OCI-LY3 (cell line): ENCODE results near the gene RBM19.

ENCODE experiments used
- H2AFZ ChIP-seq: fragments of 200-600, 300-600 bp; shearing (Covaris generic); 2 replicates; pipeline ENCODE4 v1.6.0; 2014; ENCODE audit warnings: antibody characterized with exemption, low read depth, low read length
- H3K27ac ChIP-seq: fragments of 200-600, 300-600 bp; sonication (generic); 2 replicates; pipeline ENCODE4 v1.5.1; 2014; ENCODE audit warnings: mild to moderate bottlenecking, low read length, moderate library complexity, mixed read lengths
- H3K27me3 ChIP-seq: fragments of 200-600, 300-600 bp; sonication (generic); 2 replicates; pipeline ENCODE4 v1.6.1; 2014; ENCODE audit warnings: low read depth, low read length, mixed read lengths
- H3K36me3 ChIP-seq: fragments of 200-600, 300-600 bp; sonication (generic); replicated peaks from 2 replicates; pipeline ENCODE3; 2014; ENCODE audit warnings: low read depth, low read length, mixed read lengths
- H3K4me1 ChIP-seq: fragments of 300-600, 200-600 bp; sonication (generic); 2 replicates; pipeline ENCODE4 v1.6.1; 2014; ENCODE audit warnings: low read length, mixed read lengths
- H3K4me2 ChIP-seq: fragments of 200-600, 300-600 bp; sonication (generic); 2 replicates; pipeline ENCODE4 v1.6.1; 2014; ENCODE audit warnings: low read length, mixed read lengths
- H3K4me3 ChIP-seq: fragments of 300-600, 200-600 bp; sonication (generic); 2 replicates; pipeline ENCODE4 v1.5.1; 2014; ENCODE audit warnings: antibody characterized with exemption, mild to moderate bottlenecking, low read length, moderate library complexity
- H3K79me2 ChIP-seq: fragments of 300-600, 200-600 bp; shearing (Covaris generic); 2 replicates; pipeline ENCODE4 v1.6.1; 2014; ENCODE audit warnings: mild to moderate bottlenecking, low read length, mixed read lengths
- H3K9ac ChIP-seq: fragments of 300-600, 200-600 bp; shearing (Covaris generic); 2 replicates; pipeline ENCODE4 v1.6.0; 2014; ENCODE audit warnings: mild to moderate bottlenecking, low read length, moderate library complexity
- H3K9me3 ChIP-seq: fragments of 200-600, 300-600 bp; shearing (Covaris generic); 2 replicates; pipeline ENCODE4 v1.6.1; 2014; ENCODE audit warnings: low read length, mixed read lengths; ENCODE audit not compliant: insufficient read depth
- H4K20me1 ChIP-seq: fragments of 200-600, 300-600 bp; sonication (generic); 2 replicates; pipeline ENCODE4 v1.6.1; 2016; ENCODE audit warnings: low read length, mixed read lengths; ENCODE audit not compliant: insufficient read depth
- EZH2phosphoT487 ChIP-seq: fragments of 200-600 bp; shearing (Covaris generic); IDR thresholded peaks from 2 replicates; pipeline ENCODE4 v1.6.1; 2018; ENCODE audit warnings: antibody characterized with exemption, mixed run types, low read depth
- TF ChIP-seq, protein P1 (sequence below): fragments of 200-600, 300-600 bp; sonication (generic); IDR thresholded peaks from 2 replicates; pipeline ENCODE4 v1.5.1; 2014; ENCODE audit warnings: antibody characterized with exemption, low read length, low read depth

The RBM19 gene

DNA sequence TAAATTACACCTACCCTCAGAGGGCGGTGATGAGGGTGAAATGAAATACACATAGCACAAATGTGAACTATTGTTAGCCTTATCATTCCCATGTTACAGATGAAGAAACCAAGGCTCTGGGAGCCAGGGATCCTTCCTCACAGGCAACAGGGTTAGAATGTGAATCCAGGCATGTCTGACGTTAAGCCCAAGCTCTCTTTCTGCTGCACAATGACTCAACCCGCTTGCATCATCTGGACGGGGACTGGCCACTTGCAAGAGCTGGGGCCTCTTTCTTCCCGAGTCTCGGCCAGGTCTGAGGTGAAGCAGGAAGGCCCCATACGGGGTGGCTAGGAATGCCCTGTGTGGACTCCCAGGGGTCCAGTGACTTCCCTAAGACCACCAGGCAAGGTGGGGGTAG, 105.2 kb downstream of the RBM19 start:
- Histone ChIP-seq H3K4me1 (no peaks in the 10 kb centered on the region), H3K9me3 (no peaks in the 10 kb centered on the region), H3K9ac (no peak overlapping the region), H4K20me1 (no peaks in the 10 kb centered on the region), H3K4me2 (no peak overlapping the region), H3K79me2 (no peaks in the 10 kb centered on the region), H3K36me3 (no peaks in the 10 kb centered on the region), H2AFZ (no peak overlapping the region), H3K4me3 (no peak overlapping the region), H3K27me3 (no peaks in the 10 kb centered on the region), H3K27ac (no peak overlapping the region)
- no peak for TF ChIP-seq EZH2phosphoT487
- TF ChIP-seq, protein P1, sequence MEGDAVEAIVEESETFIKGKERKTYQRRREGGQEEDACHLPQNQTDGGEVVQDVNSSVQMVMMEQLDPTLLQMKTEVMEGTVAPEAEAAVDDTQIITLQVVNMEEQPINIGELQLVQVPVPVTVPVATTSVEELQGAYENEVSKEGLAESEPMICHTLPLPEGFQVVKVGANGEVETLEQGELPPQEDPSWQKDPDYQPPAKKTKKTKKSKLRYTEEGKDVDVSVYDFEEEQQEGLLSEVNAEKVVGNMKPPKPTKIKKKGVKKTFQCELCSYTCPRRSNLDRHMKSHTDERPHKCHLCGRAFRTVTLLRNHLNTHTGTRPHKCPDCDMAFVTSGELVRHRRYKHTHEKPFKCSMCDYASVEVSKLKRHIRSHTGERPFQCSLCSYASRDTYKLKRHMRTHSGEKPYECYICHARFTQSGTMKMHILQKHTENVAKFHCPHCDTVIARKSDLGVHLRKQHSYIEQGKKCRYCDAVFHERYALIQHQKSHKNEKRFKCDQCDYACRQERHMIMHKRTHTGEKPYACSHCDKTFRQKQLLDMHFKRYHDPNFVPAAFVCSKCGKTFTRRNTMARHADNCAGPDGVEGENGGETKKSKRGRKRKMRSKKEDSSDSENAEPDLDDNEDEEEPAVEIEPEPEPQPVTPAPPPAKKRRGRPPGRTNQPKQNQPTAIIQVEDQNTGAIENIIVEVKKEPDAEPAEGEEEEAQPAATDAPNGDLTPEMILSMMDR, result no peak

- no peak overlapping the region for H2AFZ ChIP-seq
- no peak overlapping the region for H3K9ac ChIP-seq
- H3K79me2 ChIP-seq, result no peaks in the 10 kb centered on the region
- H3K9me3 ChIP-seq, result no peaks in the 10 kb centered on the region
- H3K27ac ChIP-seq, result no peak overlapping the region
- no peak overlapping the region for H3K4me2 ChIP-seq
- H4K20me1 ChIP-seq, result no peaks in the 10 kb centered on the region
- H3K36me3 ChIP-seq, result no peaks in the 10 kb centered on the region
- no peaks in the 10 kb centered on the region for H3K4me1 ChIP-seq
- TF ChIP-seq, protein P1, result no peak
- no peak for TF ChIP-seq EZH2phosphoT487
- no peak overlapping the region for H3K4me3 ChIP-seq
- H3K27me3 ChIP-seq, result no peaks in the 10 kb centered on the region
Measured at GRCh38 chr12:113860059-113860820, 105.9 kb downstream of the RBM19 start.

GRCh38 chr12:113858841-113859386, 107.2 kb downstream of the RBM19 start:
- Histone ChIP-seq H3K4me2 (no peak overlapping the region), H3K27ac (no peak overlapping the region), H3K4me3 (no peak overlapping the region), H4K20me1 (no peaks in the 10 kb centered on the region), H3K27me3 (no peaks in the 10 kb centered on the region), H3K9ac (no peak overlapping the region), H3K79me2 (no peaks in the 10 kb centered on the region), H3K4me1 (no peaks in the 10 kb centered on the region), H3K9me3 (no peaks in the 10 kb centered on the region), H2AFZ (no peak overlapping the region), H3K36me3 (no peaks in the 10 kb centered on the region)
- TF ChIP-seq, protein P1, result no peak
- no peak for TF ChIP-seq EZH2phosphoT487

GRCh38 chr12:113857371-113857770, 108.8 kb downstream of the RBM19 start:
- H3K4me2 ChIP-seq, result no peak overlapping the region
- TF ChIP-seq, protein P1, result no peak
- no peak for TF ChIP-seq EZH2phosphoT487
- no peaks in the 10 kb centered on the region for H3K4me1 ChIP-seq
- H3K36me3 ChIP-seq, result no peaks in the 10 kb centered on the region
- no peak overlapping the region for H3K4me3 ChIP-seq
- H3K9ac ChIP-seq, result no peak overlapping the region
- H3K79me2 ChIP-seq, result no peaks in the 10 kb centered on the region
- no peaks in the 10 kb centered on the region for H4K20me1 ChIP-seq
- H3K27me3 ChIP-seq, result no peaks in the 10 kb centered on the region
- no peaks in the 10 kb centered on the region for H3K9me3 ChIP-seq
- no peak overlapping the region for H2AFZ ChIP-seq
- H3K27ac ChIP-seq, result no peak overlapping the region
